Retinal pigment epithelial cell (primary cell): ENCODE results near the gene COLEC11.

ENCODE experiments used
- DNase-seq: peaks from one replicate; pipeline ENCODE4 v3.0.0-alpha.2; 2010; ENCODE audit warnings: low read depth
- H3K4me3 ChIP-seq: 2 replicates; pipeline ENCODE4 v1.5.1; 2011; ENCODE audit warnings: mild to moderate bottlenecking, low read length, control low read depth, moderate library complexity
- TF ChIP-seq, protein P1 (sequence below): conservative IDR thresholded peaks from 2 replicates; pipeline ENCODE4 v1.5.1; 2011; ENCODE audit warnings: low read depth, low read length, control low read depth, inconsistent platforms

The COLEC11 gene

DNA sequence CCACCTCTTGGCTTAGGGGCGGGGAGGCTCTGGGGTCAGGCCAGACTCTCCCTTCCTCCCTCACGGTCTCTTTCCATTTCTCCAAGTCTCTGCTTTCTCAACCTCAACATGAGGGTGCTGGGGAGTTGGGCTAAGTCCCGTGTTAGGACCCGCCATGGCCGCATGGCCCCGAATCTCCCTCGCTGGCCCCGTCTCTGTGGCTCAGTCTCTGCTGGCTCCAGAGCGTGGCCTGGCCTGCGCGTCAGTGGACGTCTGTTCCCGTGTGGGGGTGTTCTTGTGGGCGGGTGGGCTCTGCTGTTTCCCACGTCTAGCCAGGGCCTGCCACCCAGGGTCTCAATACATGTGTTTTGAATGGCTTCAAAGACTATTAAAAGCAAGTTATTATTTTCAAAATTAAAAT is 75.5 kb downstream of the COLEC11 start:
- no peak overlapping the region for H3K4me3 ChIP-seq
- TF ChIP-seq, protein P1, sequence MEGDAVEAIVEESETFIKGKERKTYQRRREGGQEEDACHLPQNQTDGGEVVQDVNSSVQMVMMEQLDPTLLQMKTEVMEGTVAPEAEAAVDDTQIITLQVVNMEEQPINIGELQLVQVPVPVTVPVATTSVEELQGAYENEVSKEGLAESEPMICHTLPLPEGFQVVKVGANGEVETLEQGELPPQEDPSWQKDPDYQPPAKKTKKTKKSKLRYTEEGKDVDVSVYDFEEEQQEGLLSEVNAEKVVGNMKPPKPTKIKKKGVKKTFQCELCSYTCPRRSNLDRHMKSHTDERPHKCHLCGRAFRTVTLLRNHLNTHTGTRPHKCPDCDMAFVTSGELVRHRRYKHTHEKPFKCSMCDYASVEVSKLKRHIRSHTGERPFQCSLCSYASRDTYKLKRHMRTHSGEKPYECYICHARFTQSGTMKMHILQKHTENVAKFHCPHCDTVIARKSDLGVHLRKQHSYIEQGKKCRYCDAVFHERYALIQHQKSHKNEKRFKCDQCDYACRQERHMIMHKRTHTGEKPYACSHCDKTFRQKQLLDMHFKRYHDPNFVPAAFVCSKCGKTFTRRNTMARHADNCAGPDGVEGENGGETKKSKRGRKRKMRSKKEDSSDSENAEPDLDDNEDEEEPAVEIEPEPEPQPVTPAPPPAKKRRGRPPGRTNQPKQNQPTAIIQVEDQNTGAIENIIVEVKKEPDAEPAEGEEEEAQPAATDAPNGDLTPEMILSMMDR, result no peak
- DNase-seq, result no peak

DNA sequence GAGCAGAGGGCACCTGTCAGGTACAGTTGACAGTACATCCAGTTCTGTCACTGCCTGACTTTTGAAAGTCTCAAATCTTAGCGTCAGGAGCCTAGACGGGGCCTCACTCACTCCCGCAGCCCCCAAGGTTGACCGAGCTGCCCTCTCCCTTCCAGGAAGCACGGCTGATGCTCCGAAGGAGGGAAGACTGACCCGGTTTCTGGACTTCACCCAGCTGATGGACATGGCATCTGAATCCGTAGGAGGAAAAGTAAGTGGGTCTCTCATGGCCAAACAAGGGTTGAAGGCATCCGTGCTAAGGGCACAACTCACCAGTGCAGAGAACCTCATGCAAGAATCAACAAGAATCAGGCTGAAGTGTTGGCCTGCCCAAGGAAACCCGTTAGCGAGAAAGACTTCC is 76.0 kb downstream of the COLEC11 start:
- DNase-seq, result no peak
- TF ChIP-seq, protein P1, result no peak
- no peak overlapping the region for H3K4me3 ChIP-seq

DNA sequence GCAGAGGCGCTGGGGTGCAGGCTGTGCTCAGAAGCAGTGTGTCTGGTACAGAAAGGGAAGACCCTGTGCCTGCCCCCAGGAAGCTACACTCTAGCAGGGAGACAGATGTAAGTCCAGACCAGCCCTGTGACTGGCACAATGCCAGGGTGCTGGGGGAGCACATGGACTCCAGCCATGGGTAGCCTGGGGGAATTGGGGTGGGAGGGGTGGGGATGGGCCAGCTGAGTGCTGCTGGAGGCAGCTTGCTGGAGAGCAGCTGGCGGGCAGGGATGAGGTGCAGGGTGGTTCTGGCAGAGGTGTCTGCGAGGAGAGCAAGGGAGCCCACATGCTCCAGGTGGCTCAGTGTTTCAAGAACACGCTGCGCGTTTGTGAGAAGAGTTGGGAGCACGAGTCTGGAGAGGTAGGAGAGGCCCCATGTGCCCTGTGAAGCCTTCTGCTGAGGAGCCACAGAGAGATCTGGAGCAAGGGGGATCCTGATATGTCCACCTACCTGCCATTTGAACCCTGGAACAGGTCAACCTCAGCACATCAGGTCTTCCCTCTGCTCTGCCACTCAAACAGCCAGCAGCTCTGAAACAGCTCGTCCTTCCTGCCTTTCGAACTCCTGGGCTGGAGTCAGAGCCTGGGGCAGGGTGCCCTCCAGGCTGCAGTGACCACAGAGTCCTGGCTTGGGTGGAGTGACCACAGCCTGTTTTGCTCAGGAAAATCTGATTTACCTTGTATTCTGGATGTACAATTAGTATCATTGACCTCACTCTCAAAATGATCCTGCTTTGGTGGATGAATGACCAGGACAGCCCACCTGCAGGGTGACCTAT is 78.2 kb downstream of the COLEC11 start:
- TF ChIP-seq, protein P1, result no peak
- no peak for DNase-seq
- no peak overlapping the region for H3K4me3 ChIP-seq

DNA sequence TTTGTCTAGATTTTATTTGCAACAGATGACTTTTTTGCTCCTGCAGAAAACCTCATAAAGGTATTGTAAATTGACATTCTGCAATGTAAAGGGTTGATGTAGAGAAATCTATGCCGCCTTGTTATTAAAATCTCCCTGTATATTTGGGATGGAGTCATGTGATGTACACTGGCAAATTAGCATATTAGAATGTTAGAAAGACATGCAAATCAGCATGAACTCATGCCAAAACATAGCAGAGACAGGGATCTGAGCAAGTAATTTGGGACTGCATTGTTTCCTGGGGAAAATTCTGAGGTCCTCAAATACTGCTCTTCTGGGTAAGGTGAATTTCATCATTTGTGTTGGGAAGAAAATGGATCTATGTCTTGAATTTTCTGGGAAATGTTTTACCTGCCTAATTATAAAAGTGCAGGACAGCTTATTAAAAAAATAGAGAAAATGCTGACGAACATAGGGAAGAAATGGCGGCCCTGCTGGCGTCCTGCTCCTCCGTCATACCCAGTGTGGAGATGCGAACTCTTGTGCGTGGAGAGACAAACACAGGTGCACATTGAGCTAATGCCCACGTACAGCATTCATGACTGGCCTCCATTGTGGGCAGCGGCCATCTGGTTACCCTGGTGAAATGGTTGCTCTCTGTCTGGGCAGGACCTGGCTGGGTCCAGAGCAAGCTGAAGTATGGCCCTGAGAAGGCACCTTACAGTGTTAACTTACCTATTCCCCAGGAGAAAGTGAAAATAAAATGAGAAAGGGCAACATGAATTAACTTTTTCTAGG is 79.3 kb downstream of the COLEC11 start:
- no peak for DNase-seq
- TF ChIP-seq, protein P1, result no peak

DNA sequence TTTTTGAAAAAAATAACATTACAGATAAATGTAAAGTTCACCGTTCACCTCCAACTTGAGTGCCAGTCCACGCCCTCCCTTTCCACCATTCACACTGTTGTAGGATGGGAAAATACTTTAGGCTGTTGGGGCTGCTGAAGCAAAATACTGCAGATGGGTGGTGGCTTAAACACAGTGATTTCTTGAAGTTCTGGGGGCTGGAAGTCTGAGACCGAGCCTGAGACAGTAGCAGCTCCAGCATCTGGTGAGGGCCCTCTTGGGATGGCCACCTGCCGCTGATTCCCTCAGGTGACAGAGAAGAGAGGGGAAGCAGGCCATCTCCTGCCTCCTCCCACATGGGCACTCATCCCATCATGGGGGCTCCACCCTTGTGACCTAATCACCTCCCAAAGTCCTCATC is 80.8 kb downstream of the COLEC11 start:
- no peak overlapping the region for H3K4me3 ChIP-seq
- TF ChIP-seq, protein P1, result no peak
- DNase-seq, result no peak

More for the DNA sequence above, 79.3 kb downstream of the COLEC11 start:
- H3K4me3 ChIP-seq, result no peak overlapping the region

DNA sequence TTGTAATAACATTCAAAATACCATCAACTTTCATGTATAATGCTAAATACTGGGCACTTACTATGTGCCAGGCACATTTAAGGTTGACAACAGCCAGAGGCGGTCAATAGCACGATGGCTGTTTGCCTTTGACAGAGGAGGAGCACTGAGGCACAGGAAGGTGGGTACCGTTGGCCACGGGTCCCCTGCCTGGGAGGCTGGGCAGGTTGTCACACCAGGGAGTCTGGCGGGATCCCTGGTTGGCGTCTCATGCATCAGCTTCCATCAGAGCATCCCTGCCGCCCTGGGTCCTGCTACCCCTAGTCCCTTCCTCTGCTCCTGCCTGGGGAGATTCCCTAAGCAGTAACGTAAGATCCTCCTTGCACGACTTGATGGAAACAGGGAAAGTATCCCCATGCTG is 82.5 kb downstream of the COLEC11 start:
- TF ChIP-seq, protein P1, result no peak
- no peak overlapping the region for H3K4me3 ChIP-seq
- no peak for DNase-seq
